HG03378 (cell line): ENCODE data around the gene TEAD1.

Experiments used
- ATAC-seq: cut with Tn5 transposase; IDR thresholded peaks from one replicate; pipeline ENCODE4 v1.9.1; 2021; ENCODE audit warnings: mild to moderate bottlenecking, moderate library complexity; ENCODE audit not compliant: unreplicated experiment

Gene TEAD1

DNA sequence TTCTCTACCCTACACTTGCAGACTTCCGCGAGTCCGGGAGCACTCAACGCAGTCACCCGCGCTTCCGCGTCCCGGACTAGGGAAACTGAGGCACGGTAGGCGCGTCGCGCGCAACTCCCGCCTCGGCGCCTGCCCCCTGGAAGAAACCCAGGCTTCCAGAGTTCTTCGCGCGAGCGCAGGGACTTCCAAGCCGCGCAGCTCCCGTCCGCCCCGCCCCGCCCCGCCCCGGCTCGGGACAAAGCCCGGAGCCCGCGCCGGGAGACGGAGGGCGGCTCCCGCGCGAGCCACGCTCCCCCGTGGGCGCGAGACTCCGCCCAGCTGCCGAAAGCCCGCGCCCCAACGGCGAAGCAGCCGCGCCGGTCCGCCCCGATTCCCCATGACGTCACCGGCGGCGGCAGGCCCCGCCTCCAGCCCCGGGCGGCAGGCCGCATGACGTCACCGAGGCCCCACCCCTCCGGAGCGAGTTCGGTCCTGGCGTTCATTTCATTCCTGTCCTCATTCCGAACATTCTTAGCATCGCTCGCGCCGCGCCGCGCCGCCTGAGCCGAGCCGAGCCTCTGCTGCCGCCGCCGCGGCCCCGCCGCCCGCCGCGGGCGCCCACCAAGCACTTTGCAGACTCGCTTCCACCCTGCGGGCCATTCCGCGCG is at the start of gene TEAD1:
TEAD1 (plus strand) TSS at position 498 of the 647 bp plus-strand sequence.
- ATAC-seq: peak; percentile 61

DNA sequence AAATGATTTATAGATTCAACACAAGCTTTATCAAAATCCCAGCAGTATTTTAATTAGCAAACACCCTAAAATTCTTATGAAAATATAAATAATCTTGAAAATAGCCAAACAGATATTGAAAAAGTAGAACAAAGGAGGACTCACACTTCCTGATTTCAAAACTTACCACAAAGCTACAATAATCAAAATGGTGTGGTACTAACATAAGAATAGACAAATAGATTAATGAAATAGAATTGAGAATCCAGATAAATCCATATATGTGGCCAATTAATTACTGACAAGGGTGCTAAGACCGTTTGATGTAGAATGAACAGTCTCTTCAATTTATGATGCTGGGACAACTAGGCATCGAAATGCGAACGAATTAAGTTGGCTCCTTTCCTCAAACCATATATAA is 49.6 kb upstream of the TEAD1 start:
- no peak for ATAC-seq

DNA sequence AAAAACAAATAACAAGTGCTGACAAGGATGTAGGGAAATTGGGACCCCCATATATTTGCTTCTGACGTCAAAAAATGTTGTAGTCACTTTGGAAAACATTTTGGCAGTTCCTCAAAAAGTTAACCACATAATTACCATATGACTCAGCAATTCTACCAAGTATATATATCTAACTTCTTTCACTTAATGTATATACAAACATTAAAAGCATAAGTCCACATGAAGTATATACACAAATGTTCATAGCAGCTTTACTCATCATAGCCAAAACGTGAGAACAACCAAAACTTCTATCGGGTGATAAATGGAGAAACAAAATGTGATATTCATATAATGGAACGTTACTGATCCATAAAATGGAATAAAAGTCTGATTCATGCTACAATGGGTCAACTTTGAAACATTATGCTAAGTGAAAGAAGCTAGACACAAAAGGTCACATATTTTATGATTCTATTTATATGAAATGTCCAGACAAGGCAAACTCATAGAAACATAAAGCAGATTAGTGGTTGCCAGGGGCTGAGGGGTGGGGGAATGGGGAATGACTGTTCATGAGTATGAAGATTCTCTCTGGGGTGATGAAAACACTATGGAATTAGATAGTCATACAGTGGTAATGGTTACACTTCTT is 48.7 kb upstream of the TEAD1 start:
- ATAC-seq: no peak

DNA sequence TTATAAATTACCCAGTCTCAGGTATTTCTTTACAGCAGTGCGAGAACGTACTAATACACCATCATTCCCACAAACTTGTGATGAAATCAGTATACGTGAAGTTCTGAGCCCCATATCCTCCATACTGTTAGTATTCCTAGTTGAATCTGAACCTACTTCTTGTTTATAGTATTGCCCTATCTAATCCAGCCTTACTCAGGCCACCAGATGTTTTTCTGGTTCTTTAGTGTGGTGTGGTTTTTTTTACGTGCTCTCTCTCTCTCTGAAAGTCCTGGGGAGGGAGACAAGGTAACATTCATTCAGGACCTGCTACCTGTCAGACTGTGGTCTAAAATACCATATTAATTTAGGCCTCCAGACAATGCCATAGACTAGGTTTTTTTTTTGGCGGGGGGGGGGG is 47.6 kb upstream of the TEAD1 start:
- no peak for ATAC-seq

DNA sequence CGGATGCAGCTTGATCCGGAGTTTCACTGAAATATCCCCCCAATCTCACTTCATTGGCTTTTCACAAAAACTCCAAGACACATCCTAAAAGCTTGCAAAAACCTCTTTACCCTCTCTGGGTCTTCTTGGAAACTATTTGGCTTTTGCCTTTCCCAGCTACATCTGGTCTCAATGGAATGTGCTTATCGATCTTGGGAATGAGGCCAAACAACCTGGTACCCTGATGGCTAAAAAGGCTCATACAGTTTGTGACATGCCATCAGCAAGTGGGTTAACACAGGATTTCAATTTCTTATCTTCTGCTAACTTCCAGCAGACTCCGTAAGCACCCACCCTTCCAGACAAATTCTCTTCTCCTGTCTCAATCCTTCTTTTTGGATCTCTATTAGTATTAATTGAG is 45.9 kb upstream of the TEAD1 start:
- no peak for ATAC-seq

DNA sequence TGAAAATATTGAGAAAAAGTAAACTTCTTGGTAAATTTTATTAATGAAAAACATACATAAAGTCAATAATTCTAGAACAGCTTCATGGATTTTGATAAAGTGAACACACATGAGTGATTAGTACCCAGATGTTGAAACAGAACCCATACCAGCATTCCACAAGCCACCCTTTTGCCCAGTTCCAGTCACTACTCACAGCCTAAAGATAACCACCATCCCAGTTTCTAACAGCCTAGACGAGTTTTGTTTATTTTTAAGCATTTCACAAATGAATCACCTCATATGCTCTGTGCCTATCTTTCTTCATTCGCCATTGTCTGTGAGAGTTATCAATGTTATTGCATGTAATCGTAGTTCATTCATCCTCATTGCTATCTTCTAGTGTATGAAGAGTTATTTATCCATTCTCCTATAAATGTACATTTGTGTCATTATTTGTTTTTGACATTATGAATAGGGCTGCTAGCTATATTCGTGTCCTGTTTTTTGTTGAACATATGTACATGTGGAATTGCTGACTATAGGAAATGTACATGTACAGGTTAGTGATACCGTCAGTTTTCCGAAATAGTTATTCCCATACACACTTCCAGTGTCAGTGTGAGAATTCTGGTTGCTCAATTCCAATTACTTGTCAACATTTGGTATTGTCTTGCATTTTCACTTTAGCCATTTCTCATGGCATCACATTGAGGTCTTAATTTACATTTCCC is 44.5 kb upstream of the TEAD1 start:
- no peak for ATAC-seq

DNA sequence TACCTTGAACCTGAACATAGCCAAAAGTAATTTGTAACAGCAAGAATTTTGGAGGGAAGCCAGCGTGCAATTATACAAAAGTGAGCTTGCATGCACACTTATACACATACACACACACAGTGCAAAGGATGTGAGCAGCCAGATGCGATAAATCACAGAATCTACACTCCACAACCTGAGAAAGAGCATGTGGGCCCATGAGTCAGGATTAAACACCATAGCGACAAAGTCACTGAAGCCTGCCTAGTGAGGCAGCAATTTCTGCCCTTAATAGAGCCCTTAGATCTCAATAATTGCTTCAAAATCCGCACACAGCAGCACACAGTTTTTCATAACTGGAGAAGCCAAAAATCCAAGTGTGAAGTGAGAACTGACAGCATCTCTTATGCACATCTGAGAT is 42.6 kb upstream of the TEAD1 start:
- no peak for ATAC-seq

DNA sequence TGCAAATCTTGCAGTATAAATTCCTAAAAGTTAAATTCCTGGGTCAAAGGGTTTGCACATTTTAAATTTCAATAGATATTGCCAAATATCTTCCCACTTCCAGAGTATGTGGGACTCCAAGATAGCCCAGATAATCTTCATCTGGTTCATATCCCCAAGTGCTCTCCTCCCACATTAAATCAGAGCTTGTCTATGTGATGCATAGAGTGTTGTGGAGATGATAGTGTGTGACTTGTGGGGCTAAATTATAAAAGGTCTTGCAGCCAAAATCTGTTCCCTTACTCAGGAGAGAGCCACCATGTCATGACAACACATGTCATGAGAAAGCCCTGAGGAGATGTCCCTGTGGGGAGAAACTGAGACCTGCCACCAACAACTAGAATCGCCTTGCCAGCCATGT is 39.9 kb upstream of the TEAD1 start:
- no peak for ATAC-seq

DNA sequence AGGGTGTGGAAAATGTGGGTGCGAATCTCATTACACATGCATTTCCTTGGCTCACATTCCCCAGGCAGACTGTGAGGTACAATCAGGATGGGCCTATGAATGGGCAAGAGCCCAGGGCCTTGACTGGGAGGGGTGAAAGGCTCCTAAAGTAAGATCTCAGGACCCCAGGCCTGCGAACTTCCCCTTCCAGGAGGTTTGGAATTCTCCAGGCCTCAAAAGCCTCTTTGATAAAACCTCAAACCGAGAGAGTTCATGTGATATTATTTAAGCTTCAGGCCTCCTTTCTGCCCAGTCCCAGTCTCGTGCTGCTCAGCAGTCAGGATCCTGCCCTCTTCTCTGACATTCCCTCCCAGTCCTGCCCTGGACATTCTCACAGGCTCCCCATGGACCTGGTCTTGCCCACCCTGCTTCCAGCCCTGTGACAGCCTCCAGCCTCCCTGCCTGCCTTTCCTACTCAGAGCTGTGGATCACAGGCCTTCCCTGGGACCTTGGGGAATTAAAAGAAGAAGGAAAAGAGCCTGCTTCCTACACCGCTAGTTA is 37.3 kb upstream of the TEAD1 start:
- no peak for ATAC-seq

DNA sequence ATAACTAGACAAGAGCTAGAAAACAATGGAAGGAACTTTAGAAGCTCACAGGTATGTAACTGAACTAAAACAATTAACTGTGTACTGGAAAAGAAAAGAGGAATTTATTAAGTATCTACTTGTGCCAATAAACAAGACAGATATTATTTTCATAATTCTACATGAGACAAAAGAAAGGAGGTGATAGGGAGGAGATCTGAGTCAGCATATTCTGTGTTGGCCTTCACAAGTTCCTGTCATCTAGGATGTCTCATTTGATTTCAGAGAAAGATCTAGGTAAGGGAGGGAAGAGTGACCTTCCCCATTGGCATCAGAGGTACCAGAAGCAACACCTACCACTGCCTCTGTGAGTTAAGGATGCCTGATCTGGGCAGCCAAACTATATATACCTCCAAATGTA is 34.8 kb upstream of the TEAD1 start:
- no peak for ATAC-seq

DNA sequence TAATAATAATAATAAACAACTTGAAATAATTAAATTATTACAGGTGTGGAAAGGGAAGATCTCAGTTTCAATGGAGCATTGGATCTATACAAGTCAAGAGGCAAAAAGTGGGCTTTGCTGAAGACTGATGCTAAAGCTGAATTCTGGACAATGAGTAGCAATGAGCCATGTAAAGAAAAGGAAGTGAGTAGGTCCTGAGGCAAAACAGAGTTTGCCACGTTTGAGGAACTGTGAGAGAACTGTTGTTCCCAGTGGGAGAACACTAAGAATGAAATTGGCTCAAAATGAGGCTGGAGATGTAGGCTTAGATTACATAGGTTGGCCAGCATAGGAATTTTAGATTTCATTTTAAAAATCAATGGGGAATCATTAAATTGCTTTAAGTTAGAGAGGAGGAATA is 33.9 kb upstream of the TEAD1 start:
- ATAC-seq: no peak

DNA sequence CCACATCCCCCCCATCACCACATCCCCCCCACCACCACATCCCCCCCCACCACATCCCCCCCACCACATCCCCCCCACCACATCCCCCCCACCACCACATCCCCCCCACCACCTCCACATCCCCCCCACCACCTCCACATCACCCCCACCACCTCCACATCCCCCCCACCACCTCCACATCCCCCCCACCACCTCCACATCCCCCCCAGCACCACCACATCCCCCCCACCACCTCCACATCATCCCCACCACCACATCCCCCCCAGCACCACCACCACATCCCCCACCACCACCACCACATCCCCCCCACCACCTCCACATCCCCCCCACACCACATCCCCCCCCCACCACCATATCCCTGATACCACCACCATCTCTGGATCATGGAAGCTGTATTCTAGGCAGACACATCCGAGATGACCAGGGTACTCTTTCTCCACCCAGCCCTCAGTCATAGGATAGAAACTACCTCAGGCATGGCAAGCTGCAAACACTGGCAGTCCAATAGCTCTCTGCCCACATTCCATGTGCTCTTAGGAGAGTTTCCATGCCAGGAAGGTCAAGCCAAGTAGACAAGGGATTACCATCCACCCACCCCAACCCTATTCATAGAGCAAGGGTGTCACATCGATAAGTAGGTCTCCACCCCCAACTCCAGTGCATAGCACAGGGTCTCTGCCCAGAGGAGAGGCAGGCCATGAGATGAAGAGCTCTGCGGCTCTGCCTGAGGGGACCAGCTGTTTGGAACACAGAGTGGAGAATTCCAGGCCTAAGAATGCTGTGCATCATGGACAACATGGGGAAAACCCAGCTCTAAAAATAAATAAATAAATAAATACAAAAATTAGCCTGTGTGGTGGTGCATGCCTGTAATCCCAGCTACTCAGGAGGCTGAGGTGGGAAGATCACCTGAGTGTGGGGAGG is 33.0 kb upstream of the TEAD1 start:
- ATAC-seq: no peak

DNA sequence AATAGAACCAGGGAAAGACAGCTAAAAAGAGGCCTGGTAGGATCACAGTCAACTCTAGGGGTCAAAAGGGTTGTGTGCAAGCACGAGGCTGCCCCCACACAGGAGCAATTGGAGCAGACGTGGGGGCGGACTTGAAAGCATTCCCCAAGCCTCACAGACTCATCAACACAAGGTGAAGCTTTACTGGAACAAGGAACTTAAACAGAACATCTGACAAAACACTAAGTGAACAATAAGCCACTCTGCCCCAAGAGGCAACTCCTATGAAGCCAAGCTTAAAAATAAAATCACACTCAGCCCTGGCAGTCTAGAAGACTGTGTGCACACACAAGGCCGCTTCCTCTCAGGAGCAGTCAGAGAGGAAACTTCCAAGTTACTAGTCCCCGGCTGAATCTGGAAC is 32.2 kb upstream of the TEAD1 start:
- ATAC-seq: no peak

DNA sequence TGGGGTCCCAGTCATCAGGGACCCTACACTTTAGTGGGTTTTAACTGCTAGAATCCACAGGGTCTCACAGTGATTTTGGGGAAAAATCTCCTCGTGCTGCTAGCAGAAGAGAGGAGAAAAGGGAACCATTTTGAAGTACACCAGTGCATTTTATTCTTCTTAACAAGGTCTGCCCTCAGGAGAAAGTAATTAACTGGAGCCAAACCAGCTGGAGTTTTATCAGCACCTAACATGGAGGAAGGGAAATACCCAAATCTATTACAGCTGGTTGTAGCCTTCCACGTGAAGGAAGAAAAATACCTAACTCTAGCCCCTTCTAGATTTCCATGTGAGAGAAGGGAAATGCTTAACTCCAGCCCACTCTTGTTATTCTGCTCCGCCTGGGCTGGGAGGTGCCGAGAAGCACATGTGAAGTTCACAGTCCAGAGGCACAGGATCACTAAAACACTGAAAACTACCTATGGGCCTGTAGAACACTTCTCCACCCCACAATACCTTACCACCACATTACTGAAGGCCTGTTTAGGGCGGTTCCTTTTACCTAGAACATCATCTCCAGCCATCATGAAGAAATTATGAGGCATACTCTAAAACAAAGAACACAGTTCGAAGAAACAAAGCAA is 31.3 kb upstream of the TEAD1 start:
- ATAC-seq: no peak

DNA sequence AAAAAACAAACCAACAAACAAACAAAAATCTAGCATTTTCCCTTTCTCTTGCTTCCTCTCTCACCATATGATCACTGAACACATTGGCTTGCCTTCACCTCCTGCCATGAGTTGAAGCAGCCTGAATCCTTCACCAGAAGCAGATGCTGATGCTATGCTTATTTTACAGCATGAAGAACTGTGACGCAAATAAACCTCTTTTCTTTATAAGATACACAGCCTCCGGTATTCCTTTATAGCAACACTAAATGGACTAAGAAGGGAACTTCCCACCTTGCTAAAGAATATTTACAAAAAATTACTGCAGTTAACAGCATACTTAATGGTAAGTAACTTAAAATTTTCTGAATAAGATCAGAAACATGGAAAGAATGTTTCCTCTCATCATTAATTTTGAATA is 27.7 kb upstream of the TEAD1 start:
- ATAC-seq: no peak

DNA sequence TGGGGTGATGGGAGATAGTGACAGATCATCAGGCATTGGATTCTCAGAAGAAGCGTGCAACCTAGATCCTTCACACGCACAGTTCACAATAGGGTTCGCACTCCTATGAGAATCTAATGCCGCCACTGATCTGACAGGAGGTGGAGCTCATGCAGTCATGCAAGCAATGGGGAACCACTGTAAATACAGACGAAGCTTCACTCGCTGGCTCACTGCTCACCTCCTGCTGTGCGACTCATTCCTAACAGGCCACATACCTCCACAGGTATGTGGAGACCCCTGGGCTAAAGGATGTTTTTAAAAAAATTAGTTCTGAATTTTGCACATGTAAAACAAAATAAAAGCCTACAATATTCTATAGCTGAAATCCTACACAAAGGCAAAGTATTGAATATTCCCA is 20.5 kb upstream of the TEAD1 start:
- no peak for ATAC-seq

DNA sequence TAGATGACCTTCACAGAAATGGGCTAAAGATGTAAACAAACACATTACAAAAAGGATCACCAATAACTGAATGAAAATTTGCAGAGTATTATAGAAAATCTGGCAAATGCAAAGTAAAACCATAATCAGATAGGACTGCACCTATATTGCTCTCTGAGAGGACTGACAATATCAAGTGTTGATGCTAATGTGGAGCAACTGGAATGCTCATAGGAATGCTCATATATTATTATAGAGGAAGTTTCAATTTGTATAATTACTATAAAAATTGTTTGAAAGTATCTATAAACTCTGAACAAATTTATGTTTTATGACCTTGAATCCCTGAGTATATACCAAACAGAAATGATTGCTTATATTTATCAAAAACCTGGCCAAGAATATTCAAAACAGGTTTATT is 18.4 kb upstream of the TEAD1 start:
- ATAC-seq: no peak

DNA sequence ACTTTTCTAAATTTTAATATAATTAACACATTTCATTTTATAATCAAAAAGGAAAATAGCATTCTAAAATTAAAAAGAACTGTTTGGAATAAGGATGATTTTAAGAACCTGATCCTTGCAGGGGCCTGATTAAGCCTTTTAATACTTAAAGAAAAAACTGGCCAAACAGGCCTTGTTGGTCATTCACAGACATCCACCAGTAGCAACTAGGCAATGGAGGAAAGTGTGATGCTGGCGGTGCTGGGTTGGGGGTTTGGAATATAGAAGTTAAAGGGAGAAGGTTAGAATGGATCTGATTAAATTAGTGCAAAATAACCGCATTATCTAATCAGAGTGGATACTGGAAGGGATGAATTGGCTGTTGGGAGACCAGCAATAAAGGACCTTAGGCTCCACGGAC is 16.9 kb upstream of the TEAD1 start:
- no peak for ATAC-seq

DNA sequence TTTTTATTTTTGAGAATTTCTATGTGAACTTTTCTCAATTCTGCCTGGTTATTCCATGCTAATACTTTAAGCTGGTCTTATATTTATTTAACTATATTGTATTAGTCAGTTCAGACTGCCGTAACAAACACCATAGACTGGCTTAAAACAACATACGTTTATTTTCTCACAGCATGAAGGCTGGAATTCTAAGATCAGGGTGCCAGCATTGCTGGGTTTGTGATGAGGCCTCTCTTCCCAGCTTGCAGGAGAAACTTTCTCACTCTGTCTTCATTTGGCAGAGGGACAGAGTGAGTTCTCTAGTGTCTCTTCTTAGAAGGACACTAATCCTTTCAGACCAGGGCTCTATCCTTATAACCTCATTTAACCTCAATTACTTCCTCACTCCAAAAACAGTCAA is 16.2 kb upstream of the TEAD1 start:
- no peak for ATAC-seq

DNA sequence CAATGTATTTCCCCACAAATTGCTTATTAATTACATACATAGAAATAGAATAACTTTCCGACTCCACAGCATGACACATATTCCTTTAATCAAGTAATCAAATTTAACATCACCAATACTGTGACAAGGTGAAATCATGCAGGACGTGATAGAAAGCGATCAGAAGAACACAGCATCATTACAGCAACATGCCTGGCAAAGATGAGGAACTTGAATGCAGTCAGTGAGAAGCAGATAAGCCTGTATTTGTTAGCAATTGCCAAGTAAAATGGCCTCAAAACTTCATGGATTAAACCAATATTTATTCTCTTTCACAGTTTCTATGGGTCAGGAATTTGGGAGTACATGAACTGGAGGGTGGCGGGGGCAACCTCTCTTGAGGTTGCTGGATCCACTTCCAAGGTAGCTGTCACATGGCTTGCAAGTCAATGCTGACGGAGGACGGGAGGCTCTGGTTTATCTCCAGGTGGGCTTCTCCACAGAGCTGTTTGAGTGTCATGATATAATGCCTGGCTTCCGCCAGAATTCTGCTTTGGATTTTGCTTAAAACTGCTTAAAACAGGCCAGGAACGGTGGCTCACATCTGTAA is 12.0 kb upstream of the TEAD1 start:
- ATAC-seq: no peak
